Measurements from ENCODE around the gene SLC38A10.

DNA sequence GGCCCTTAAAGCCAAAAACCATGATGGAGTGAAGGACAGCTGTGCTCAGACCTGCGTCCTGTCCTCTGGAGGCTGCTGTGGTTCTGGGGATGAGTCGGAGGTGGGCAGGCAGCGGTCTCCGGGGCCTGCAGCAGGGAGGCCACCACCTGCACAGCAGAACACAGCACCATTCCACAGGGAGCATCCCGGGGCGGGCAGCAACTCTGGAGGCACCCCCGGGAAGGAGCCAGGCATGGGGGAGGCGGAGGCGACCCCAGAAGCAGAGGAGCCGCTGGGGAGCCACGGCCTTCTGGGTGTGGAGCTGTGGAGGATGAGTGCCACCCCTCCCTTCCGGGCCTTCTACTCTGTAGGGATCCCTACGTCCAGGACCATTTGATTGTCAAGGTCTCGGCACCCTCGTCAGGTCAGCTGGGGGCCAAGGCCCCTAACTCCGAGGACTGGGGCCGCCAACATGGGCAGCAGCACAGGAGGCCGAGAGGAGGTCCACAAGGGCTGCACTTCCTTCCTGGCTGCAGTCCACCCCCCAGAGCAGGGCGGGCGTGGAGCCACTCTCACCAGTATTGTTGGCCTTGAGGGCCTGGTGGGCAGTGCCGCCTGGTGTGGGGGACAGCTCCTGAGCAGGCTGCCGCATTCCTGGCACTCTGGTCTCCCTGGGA, 96.2 kb downstream of the SLC38A10 start:
- no peak for TF ChIP-seq ZFX (IDR thresholded peaks at IDR 0.05)
- TF ChIP-seq, protein P1, sequence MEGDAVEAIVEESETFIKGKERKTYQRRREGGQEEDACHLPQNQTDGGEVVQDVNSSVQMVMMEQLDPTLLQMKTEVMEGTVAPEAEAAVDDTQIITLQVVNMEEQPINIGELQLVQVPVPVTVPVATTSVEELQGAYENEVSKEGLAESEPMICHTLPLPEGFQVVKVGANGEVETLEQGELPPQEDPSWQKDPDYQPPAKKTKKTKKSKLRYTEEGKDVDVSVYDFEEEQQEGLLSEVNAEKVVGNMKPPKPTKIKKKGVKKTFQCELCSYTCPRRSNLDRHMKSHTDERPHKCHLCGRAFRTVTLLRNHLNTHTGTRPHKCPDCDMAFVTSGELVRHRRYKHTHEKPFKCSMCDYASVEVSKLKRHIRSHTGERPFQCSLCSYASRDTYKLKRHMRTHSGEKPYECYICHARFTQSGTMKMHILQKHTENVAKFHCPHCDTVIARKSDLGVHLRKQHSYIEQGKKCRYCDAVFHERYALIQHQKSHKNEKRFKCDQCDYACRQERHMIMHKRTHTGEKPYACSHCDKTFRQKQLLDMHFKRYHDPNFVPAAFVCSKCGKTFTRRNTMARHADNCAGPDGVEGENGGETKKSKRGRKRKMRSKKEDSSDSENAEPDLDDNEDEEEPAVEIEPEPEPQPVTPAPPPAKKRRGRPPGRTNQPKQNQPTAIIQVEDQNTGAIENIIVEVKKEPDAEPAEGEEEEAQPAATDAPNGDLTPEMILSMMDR (conservative IDR thresholded peaks at IDR 0.05), result no peak

Measured in C4-2B (cell line).